Motor neuron (in vitro differentiated cells): ENCODE data around the gene VPS35L. TPM values are rescaled to one million over a fixed set of nuclear protein-coding genes. Genes with fewer than 3 reads are reported as not detected.

Experiments
- ATAC-seq, 8 experiments: fragments of 200-7000 bp; cut with Tn5 transposase; replicated peaks in 6 of 8; 2 replicates each; pipeline ENCODE4 v1.8.0; 2021; ENCODE audit warnings: mild to moderate bottlenecking in 8 of 8, moderate library complexity in 8 of 8
- H3K27ac ChIP-seq, 2 donors: fragments of 250-450 bp; sonication (Bioruptor Pico); 2 replicates each; pipeline ENCODE4 v1.9.0; 2021; ENCODE audit warnings: antibody characterized with exemption in 2 of 2, mild to moderate bottlenecking in 2 of 2, moderate library complexity in 1 of 2
- H3K4me1 ChIP-seq, 2 donors: fragments of 250-450 bp; sonication (Bioruptor Pico); replicated peaks in 1 of 2; 2 replicates each; pipeline ENCODE4 v1.6.1; 2021; ENCODE audit warnings: antibody characterized with exemption in 2 of 2, mild to moderate bottlenecking in 2 of 2, moderate library complexity in 1 of 2
- H3K4me3 ChIP-seq, 5 donors: fragments of 250-450 bp; sonication (Bioruptor Pico); 2 replicates each; pipeline ENCODE4 v1.9.0; 2021; ENCODE audit warnings: antibody characterized with exemption in 5 of 5, mild to moderate bottlenecking in 5 of 5, moderate library complexity in 4 of 5
- WGBS, 10 experiments: fragments of 450-650 bp; shearing (Covaris generic); methylation state at CpG; one replicate each; pipeline ENCODE4 v1.0.0; 2022; 5-methylcytosine and 5-hydroxymethylcytosine counted together
- in situ Hi-C, 9 experiments: fragments of 400-800 bp; cut with MboI; loops; one replicate each; pipeline ENCODE4 v1.15.0; 2021; ENCODE audit warnings: low sequenced_read_pairs in 9 of 9, low pct_unique_long_range_greater_than_20kb in 2 of 9; ENCODE audit not compliant: unreplicated experiment in 9 of 9
- total RNA-seq, 8 experiments: library from RNA; unstranded; fragments of 300-600 nt; gene quantifications; 2 replicates each; pipeline versions ENCODE4 v1.2.3 to v1.2.4, GENCODE V29; 2022

VPS35L gene
- total RNA-seq, 8 experiments from 2014 or later: 24.8 to 63.9 (median 42.2) TPM

GRCh38 chr16:19706846-19707245 is 151.3 kb downstream of the VPS35L start:
- Histone ChIP-seq H3K4me1 (no peaks in the 10 kb centered on the region), H3K27ac (no peak overlapping the region), H3K4me3 (no peak overlapping the region)
- WGBS, 10 experiments: 93 to 100% (median 100%) methylated on average over 1 to 9 of the region's 15 CpGs; no CpG with 5 or more reads in 3 of the 10 experiments
- in situ Hi-C loops: loop anchor here in 5 of 9 experiments (25.0 kb wide), 1 partner anchor 180 kb away; the partner anchor contains the start of gene GPRC5B (in 5 of the 5)
- no peak for ATAC-seq

- H3K4me1 ChIP-seq: no peaks in the 10 kb centered on the region
- no peak overlapping the region for H3K27ac ChIP-seq
- no peak overlapping the region for H3K4me3 ChIP-seq
- in situ Hi-C loops: loop anchor here in 5 of 9 experiments (25.0 kb wide), 1 partner anchor 180 kb away; the partner anchor contains the start of gene GPRC5B (in 5 of the 5)
- WGBS, 10 experiments: 60 to 77% methylated on average over 1 to 4 of the region's 22 CpGs; no CpG with 5 or more reads in 8 of the 10 experiments
- ATAC-seq: no peak
Measured at GRCh38 chr16:19707569-19708295, 152.2 kb downstream of the VPS35L start.

GRCh38 chr16:19708296-19709205 is 153.0 kb downstream of the VPS35L start:
- in situ Hi-C loops: loop anchor here in 5 of 9 experiments (25.0 kb wide), 1 partner anchor 179 kb away; the partner anchor contains the start of gene GPRC5B (in 5 of the 5)
- no peak overlapping the region for H3K4me3 ChIP-seq
- no peak overlapping the region for H3K27ac ChIP-seq
- H3K4me1 ChIP-seq: no peaks in the 10 kb centered on the region
- WGBS, 10 experiments: 17 to 92% (median 72%) methylated on average over 1 to 6 of the region's 18 CpGs; no CpG with 5 or more reads in 6 of the 10 experiments
- peak in 1 of 8 experiments; percentile 33 for ATAC-seq

GRCh38 chr16:19709381-19710136 is 154.1 kb downstream of the VPS35L start:
- no peak overlapping the region for H3K27ac ChIP-seq
- in situ Hi-C loops: loop anchor here in 6 of 9 experiments (10.0 to 25.0 kb wide), 2 partner anchors 175 to 178 kb away; partner anchors contain the start of gene GPRC5B (in 6 of the 6)
- no peak for ATAC-seq
- H3K4me3 ChIP-seq: no peak overlapping the region
- WGBS, 10 experiments: 90 to 100% (median 94%) methylated on average over 1 to 10 of the region's 22 CpGs; no CpG with 5 or more reads in 3 of the 10 experiments
- H3K4me1 ChIP-seq: no peaks in the 10 kb centered on the region

- Histone ChIP-seq H3K4me1 (no peaks in the 10 kb centered on the region), H3K4me3 (no peak overlapping the region), H3K27ac (no peak overlapping the region)
- ATAC-seq: no peak
- in situ Hi-C loops: loop anchor here in 6 of 9 experiments (10.0 to 25.0 kb wide), 2 partner anchors 174 to 177 kb away; partner anchors contain the start of gene GPRC5B (in 6 of the 6)
- 71 to 100% (median 91%) methylated on average over 1 to 19 of the region's 23 CpGs; no CpG with 5 or more reads in 1 of the 10 experiments for WGBS, 10 experiments
Measured at GRCh38 chr16:19710191-19710908, 154.8 kb downstream of the VPS35L start.

- no peaks in the 10 kb centered on the region for H3K4me1 ChIP-seq
- WGBS, 10 experiments: 20 to 82% (median 68%) methylated on average over 1 to 8 of the region's 13 CpGs; no CpG with 5 or more reads in 6 of the 10 experiments
- in situ Hi-C loops: loop anchor here in 6 of 9 experiments (10.0 to 25.0 kb wide), 2 partner anchors 174 to 176 kb away; partner anchors contain the start of gene GPRC5B (in 6 of the 6)
- no peak for ATAC-seq
- H3K4me3 ChIP-seq: no peak overlapping the region
- H3K27ac ChIP-seq: no peak overlapping the region
Measured at GRCh38 chr16:19710991-19711545, 155.6 kb downstream of the VPS35L start.

- in situ Hi-C loops: loop anchor here in 6 of 9 experiments (10.0 to 25.0 kb wide), 2 partner anchors 173 to 176 kb away; partner anchors contain the start of gene GPRC5B (in 6 of the 6)
- Histone ChIP-seq H3K27ac (no peak overlapping the region), H3K4me3 (no peak overlapping the region), H3K4me1 (peaks cover 4% of the 10 kb centered on the region in 2 donors)
- 92 to 100% (median 98%) methylated on average over 2 to 5 of the region's 12 CpGs; no CpG with 5 or more reads in 6 of the 10 experiments for WGBS, 10 experiments
- ATAC-seq: no peak
Measured at GRCh38 chr16:19711643-19712042, 156.1 kb downstream of the VPS35L start.

- ATAC-seq: no peak
- H3K4me1 ChIP-seq: peaks cover 8% of the 10 kb centered on the region in 2 donors
- no peak overlapping the region for H3K27ac ChIP-seq
- in situ Hi-C loops: loop anchor here in 6 of 9 experiments (10.0 to 25.0 kb wide), 2 partner anchors 172 to 175 kb away; partner anchors contain the start of gene GPRC5B (in 6 of the 6)
- 97 to 100% (median 100%) methylated on average over 1 to 4 of the region's 11 CpGs; no CpG with 5 or more reads in 5 of the 10 experiments for WGBS, 10 experiments
- no peak overlapping the region for H3K4me3 ChIP-seq
Measured at GRCh38 chr16:19712418-19713058, 157.0 kb downstream of the VPS35L start.

GRCh38 chr16:19713697-19714096 is 158.2 kb downstream of the VPS35L start:
- Histone ChIP-seq H3K4me3 (no peak overlapping the region), H3K4me1 (peaks cover 8% of the 10 kb centered on the region in 2 donors), H3K27ac (no peak overlapping the region)
- 50 to 100% (median 88%) methylated on average over 1 to 4 of the region's 6 CpGs; no CpG with 5 or more reads in 2 of the 10 experiments for WGBS, 10 experiments
- in situ Hi-C loops: loop anchor here in 6 of 9 experiments (10.0 to 25.0 kb wide), 2 partner anchors 171 to 174 kb away; partner anchors contain the start of gene GPRC5B (in 6 of the 6)
- ATAC-seq: no peak

GRCh38 chr16:19715566-19715965 is 160.1 kb downstream of the VPS35L start:
- Histone ChIP-seq H3K27ac (no peak overlapping the region), H3K4me1 (peaks cover 16 to 18% of the 10 kb centered on the region in 2 donors), H3K4me3 (no peak overlapping the region)
- ATAC-seq: no peak
- in situ Hi-C loops: loop anchor here in 6 of 9 experiments (10.0 to 25.0 kb wide), 2 partner anchors 169 to 172 kb away; partner anchors contain the start of gene GPRC5B (in 6 of the 6)
- WGBS, 10 experiments: 77 to 100% (median 87%) methylated on average over 1 to 4 of the region's 5 CpGs; no CpG with 5 or more reads in 5 of the 10 experiments
